HUES64 (cell line): ENCODE measurements around the gene PHACTR1.
A peak's percentile ranks its signal among the peaks of the same experiment; 100 is the strongest.

Source experiments
- H3K27ac ChIP-seq: 2 replicates; pipeline ENCODE4 v1.7.0; 2013; ENCODE audit warnings: low read depth, low read length, inconsistent platforms
- H3K27me3 ChIP-seq: 2 replicates; pipeline ENCODE4 v1.6.1; 2013; ENCODE audit warnings: mild to moderate bottlenecking, low read length; ENCODE audit not compliant: insufficient read depth
- H3K36me3 ChIP-seq: 2 replicates; pipeline ENCODE4 v1.6.1; 2013; ENCODE audit warnings: mild to moderate bottlenecking, low read length; ENCODE audit not compliant: insufficient read depth
- H3K4me1 ChIP-seq: 2 replicates; pipeline ENCODE4 v1.6.1; 2013; ENCODE audit warnings: mild to moderate bottlenecking, low read length, moderate library complexity; ENCODE audit not compliant: insufficient read depth
- H3K4me3 ChIP-seq: 2 replicates; pipeline ENCODE4 v1.5.1; 2013; ENCODE audit warnings: mild to moderate bottlenecking, low read length, moderate library complexity
- H3K9ac ChIP-seq: 2 replicates; pipeline ENCODE4 v1.6.1; 2013; ENCODE audit warnings: mild to moderate bottlenecking, low read depth, low read length
- H3K9me3 ChIP-seq: 2 replicates; pipeline ENCODE4 v1.6.1; 2013; ENCODE audit warnings: low read depth, low read length; ENCODE audit not compliant: insufficient read depth
- WGBS: fragments of 150-250, 120-280 bp; methylation state at CpG from one replicate; pipeline ENCODE4 v1.1.7; 2013; ENCODE audit warnings: missing lambda C conversion rate; 5-methylcytosine and 5-hydroxymethylcytosine counted together

PHACTR1 gene

GRCh38 chr6:13009461-13009860 is 292.9 kb downstream of the PHACTR1 start:
- Histone ChIP-seq H3K4me1 (peaks cover 9% of the 10 kb centered on the region), H3K9ac (no peak overlapping the region), H3K9me3 (no peaks in the 10 kb centered on the region), H3K27ac (no peak overlapping the region), H3K4me3 (no peak overlapping the region), H3K36me3 (no peaks in the 10 kb centered on the region), H3K27me3 (peaks cover 41% of the 10 kb centered on the region)
- 95% methylated on average over 1 of the region's 2 CpGs for WGBS

- peaks cover 63% of the 10 kb centered on the region for H3K27me3 ChIP-seq
- H3K9ac ChIP-seq: no peak overlapping the region
- H3K36me3 ChIP-seq: no peaks in the 10 kb centered on the region
- H3K4me1 ChIP-seq: peaks cover 9% of the 10 kb centered on the region
- no peaks in the 10 kb centered on the region for H3K9me3 ChIP-seq
- no peak overlapping the region for H3K4me3 ChIP-seq
- no peak overlapping the region for H3K27ac ChIP-seq
- WGBS: 87% methylated on average over 4 of the region's 5 CpGs
Measured at GRCh38 chr6:13011612-13012146, 295.1 kb downstream of the PHACTR1 start.

DNA sequence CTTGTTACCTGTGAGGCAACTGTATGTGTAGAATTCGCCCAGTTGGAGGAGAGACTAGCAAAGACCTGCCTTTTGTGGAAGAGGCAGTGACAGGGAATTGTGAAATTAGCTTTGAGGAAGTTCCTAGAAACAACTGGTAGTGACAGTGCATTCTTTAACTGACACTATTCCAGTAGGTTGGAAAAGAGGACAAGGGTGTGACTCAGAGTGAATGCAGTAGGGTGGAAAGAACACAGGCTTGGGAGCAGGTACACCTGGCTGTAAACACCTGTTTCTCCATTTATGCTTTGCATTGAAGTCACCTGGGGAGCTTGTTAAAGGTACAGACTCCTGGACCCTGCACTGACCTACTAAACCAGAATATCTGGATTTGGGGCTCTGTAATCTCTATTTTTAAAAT is 295.7 kb downstream of the PHACTR1 start:
- no peak overlapping the region for H3K27ac ChIP-seq
- H3K9ac ChIP-seq: no peak overlapping the region
- peaks cover 64% of the 10 kb centered on the region for H3K27me3 ChIP-seq
- no peak overlapping the region for H3K4me3 ChIP-seq
- no peaks in the 10 kb centered on the region for H3K9me3 ChIP-seq
- H3K4me1 ChIP-seq: peaks cover 9% of the 10 kb centered on the region
- H3K36me3 ChIP-seq: no peaks in the 10 kb centered on the region
- 86% methylated on average over 1 of the region's 1 CpG for WGBS

- no peaks in the 10 kb centered on the region for H3K36me3 ChIP-seq
- no peak overlapping the region for H3K9ac ChIP-seq
- peak overlapping the region; percentile 62 for H3K4me3 ChIP-seq
- 5% methylated on average over 21 of the region's 21 CpGs for WGBS
- H3K27ac ChIP-seq: no peak overlapping the region
- peaks cover 9% of the 10 kb centered on the region for H3K4me1 ChIP-seq
- no peaks in the 10 kb centered on the region for H3K9me3 ChIP-seq
- peaks cover 64% of the 10 kb centered on the region for H3K27me3 ChIP-seq
Measured at GRCh38 chr6:13012977-13013680, 296.6 kb downstream of the PHACTR1 start.

DNA sequence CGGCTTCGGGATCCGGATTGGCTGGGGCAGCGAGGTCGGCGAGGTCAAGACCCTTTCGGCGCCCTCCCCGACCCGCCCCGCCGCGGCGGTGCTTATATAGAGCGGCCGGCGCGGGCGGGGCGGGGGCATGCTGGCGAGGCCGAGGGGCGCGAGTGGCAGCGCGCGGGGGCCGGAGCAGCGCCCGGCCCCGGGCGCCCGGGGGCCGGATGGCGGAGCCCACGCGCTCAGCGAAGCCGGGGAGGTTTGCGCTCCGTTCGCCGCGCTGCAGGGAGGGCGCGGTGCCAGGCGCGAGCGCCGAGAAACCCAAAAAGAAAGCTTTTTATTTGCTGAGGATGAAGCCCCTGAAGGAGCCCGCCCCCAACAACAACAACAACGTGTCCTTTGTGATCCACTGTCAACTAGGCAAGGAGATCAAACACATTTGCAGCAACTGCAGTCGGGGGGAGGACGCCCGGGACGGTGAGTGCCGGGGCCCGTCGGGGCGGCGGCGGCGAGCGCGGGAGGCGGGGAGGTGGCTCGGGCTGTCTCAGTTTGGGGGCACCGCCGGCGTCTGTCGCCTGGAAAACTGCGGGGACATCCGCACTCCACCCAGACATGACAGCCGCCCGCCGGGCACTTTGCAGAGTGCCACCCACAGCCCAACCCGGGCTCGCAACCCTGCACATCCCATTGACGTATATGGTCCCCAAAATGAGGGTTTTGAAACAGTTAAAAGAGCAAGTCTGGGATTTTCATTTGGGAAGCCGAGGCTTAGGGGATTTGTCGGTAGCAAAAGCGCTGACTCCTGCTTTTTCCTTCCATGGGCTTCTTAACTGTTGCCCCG is 297.3 kb downstream of the PHACTR1 start:
- peak overlapping the region; percentile 62 for H3K4me3 ChIP-seq
- H3K27me3 ChIP-seq: peaks cover 64% of the 10 kb centered on the region
- H3K4me1 ChIP-seq: peaks cover 9% of the 10 kb centered on the region
- no peak overlapping the region for H3K27ac ChIP-seq
- no peak overlapping the region for H3K9ac ChIP-seq
- no peaks in the 10 kb centered on the region for H3K9me3 ChIP-seq
- WGBS: under 1% methylated on average over 83 of the region's 83 CpGs
- H3K36me3 ChIP-seq: no peaks in the 10 kb centered on the region

DNA sequence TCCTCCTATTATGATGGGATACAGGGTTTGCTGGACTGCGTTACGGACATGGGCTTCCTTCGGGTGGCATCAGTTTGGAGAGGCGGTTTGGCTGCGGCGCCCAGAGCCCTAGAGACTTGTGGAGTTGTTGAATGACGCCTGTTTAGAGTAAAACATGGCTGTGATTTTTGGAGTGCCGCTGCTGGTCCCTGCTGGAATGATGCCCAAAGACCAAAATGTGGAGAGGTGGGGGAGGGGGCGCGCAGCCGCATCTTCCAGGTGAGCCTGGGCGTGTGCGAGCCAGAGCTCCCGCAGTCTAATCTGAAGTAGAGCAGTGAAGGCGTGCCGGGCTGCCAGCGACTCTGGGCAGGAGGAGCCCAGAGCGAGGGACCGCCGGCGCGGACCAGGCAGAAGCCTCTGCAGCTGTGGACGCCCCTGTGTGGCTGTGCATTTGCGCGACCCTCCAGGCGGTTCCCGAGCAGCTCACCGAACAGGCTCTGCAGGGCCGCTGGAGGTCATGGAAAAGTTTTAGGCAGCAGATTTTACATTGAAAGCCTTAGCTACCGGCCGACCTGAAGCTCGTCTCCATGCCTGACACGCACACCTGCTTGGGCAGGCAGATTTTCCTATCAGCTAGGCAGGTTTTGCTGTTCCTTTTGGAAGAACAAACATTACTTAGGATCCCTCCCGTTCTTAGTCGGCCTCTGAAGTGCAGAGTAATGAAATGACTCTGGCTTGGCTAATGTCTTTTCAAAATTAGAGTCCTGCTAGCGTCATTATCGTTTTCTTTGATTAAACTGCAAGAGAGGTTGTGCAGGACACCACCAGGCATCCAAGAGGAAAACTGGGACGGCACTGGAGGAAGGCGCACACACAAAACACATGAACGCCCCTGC is 298.2 kb downstream of the PHACTR1 start:
- no peaks in the 10 kb centered on the region for H3K9me3 ChIP-seq
- 12% methylated on average over 40 of the region's 40 CpGs for WGBS
- H3K4me3 ChIP-seq: peak overlapping the region; percentile 62

GRCh38 chr6:13015379-13015681 is 298.8 kb downstream of the PHACTR1 start:
- Histone ChIP-seq H3K4me1 (peaks cover 9% of the 10 kb centered on the region), H3K27me3 (peaks cover 63% of the 10 kb centered on the region), H3K9ac (no peak overlapping the region), H3K27ac (no peak overlapping the region), H3K36me3 (no peaks in the 10 kb centered on the region), H3K4me3 (peak overlapping the region; percentile 62), H3K9me3 (no peaks in the 10 kb centered on the region)
- 92% methylated on average over 3 of the region's 3 CpGs for WGBS

More for the DNA sequence above, 298.2 kb downstream of the PHACTR1 start:
- H3K27ac ChIP-seq: no peak overlapping the region
- peaks cover 9% of the 10 kb centered on the region for H3K4me1 ChIP-seq
- peaks cover 64% of the 10 kb centered on the region for H3K27me3 ChIP-seq
- H3K36me3 ChIP-seq: no peaks in the 10 kb centered on the region
- H3K9ac ChIP-seq: no peak overlapping the region

GRCh38 chr6:13024616-13025015 is 308.0 kb downstream of the PHACTR1 start:
- no peak overlapping the region for H3K27ac ChIP-seq
- no peaks in the 10 kb centered on the region for H3K27me3 ChIP-seq
- H3K4me3 ChIP-seq: no peak overlapping the region
- no peaks in the 10 kb centered on the region for H3K36me3 ChIP-seq
- 83% methylated on average over 1 of the region's 2 CpGs for whole genome bisulfite sequencing
- H3K9me3 ChIP-seq: no peaks in the 10 kb centered on the region
- no peak overlapping the region for H3K9ac ChIP-seq
- H3K4me1 ChIP-seq: no peaks in the 10 kb centered on the region

DNA sequence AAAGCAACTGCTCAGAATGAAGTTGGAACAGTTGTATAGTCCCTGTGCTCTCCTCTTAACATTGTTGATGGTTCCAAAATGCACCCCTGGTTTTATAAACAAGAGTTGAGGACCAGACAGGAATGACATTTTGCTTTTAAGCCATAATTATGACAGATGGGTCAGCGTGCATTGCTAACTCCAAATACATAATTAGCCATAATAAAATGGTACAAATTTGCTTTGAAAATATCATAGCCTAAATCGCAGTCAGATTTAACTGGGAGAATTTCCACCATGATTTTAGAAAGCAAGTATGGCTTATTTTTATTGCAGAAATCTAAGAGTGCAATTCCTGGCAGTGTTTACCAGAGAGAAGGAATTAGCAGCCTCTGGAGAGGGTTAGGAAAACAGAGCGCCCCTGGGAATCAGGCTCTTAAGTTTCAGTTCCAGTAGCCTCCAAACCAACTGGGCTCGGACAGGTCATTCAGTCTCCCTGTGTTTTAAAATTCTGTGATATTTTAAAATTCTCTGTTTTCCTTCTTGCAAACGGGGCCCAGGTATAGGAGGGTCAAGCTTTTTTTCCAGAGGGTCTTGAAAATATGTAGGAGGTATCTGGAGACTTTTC is 309.4 kb downstream of the PHACTR1 start:
- Histone ChIP-seq H3K27ac (no peak overlapping the region), H3K9ac (no peak overlapping the region), H3K36me3 (no peaks in the 10 kb centered on the region), H3K4me1 (no peaks in the 10 kb centered on the region), H3K9me3 (no peaks in the 10 kb centered on the region), H3K4me3 (no peak overlapping the region), H3K27me3 (no peaks in the 10 kb centered on the region)
- 91% methylated on average over 4 of the region's 5 CpGs for WGBS

- no peaks in the 10 kb centered on the region for H3K27me3 ChIP-seq
- WGBS: 70% methylated on average over 5 of the region's 5 CpGs
- H3K9ac ChIP-seq: no peak overlapping the region
- no peaks in the 10 kb centered on the region for H3K4me1 ChIP-seq
- no peaks in the 10 kb centered on the region for H3K9me3 ChIP-seq
- no peaks in the 10 kb centered on the region for H3K36me3 ChIP-seq
- no peak overlapping the region for H3K27ac ChIP-seq
- H3K4me3 ChIP-seq: no peak overlapping the region
Measured at GRCh38 chr6:13026557-13026956, 310.0 kb downstream of the PHACTR1 start.
